ENCODE results near the gene TBC1D22A.

DNA sequence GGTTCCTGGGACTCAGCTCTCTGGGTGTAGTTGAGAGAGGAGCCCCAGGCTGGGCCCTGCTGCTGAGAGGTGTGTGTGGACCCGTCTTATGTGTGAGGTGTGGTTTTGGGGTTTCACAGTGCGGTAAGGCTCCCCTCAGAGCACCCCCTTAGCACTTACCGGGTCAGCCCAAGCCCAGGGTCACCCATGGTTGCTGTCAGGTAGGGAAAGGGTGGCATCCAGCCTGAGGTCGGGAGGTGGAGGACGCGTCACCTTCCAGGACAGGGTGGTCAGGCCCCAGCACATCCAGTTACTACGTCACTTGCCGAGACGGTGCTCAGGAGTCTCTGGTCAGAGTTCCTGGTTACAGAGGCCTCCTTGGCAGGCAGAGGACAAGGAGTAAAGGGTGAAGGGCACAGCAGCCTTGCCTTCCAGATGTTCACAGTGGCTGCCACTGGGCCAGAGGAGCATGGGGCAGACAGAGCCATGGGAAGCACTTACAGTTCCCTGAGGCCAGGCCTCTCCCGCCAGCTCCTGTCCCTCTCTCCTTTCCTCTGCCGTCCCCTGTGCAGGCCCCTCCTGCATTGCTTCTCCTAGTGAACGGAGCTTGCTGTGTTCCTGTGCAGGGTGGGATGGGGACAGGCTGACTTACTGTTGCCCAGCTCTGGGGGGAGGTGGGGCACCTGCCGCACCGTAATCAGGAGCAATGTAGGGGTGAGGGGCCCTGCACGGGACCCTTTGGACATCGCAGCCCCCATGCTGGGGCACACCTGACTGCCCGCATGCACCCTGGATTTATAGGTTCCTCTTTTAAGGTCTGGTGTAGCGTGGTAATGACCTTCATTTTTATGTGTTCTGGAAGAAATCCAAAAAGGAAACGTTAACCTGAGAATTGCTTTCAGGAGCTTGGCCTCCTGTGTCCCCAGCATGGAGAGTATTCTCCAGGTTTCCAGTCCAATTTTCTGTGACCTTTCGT lies 285.9 kb downstream of the TBC1D22A start:
- TF ChIP-seq, protein P1, sequence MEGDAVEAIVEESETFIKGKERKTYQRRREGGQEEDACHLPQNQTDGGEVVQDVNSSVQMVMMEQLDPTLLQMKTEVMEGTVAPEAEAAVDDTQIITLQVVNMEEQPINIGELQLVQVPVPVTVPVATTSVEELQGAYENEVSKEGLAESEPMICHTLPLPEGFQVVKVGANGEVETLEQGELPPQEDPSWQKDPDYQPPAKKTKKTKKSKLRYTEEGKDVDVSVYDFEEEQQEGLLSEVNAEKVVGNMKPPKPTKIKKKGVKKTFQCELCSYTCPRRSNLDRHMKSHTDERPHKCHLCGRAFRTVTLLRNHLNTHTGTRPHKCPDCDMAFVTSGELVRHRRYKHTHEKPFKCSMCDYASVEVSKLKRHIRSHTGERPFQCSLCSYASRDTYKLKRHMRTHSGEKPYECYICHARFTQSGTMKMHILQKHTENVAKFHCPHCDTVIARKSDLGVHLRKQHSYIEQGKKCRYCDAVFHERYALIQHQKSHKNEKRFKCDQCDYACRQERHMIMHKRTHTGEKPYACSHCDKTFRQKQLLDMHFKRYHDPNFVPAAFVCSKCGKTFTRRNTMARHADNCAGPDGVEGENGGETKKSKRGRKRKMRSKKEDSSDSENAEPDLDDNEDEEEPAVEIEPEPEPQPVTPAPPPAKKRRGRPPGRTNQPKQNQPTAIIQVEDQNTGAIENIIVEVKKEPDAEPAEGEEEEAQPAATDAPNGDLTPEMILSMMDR (conservative IDR thresholded peaks at IDR 0.05; ENCODE audit: low read depth, low read length): no peak
- TF ChIP-seq EZH2 (IDR thresholded peaks at IDR 0.05; ENCODE audit: low read length, unreplicated experiment): no peak

Measured in PC-3 (cell line).